K562 (cell line): ENCODE measurements around the gene ACOX2. TPM values are rescaled to one million over a fixed set of nuclear protein-coding genes. Genes with fewer than 3 reads are reported as not detected.

Source experiments
- ATAC-seq: fragments of 200-7000 bp; cut with Tn5 transposase; 3 replicates; pipeline ENCODE4 v1.9.1; 2020; ENCODE audit warnings: moderate library complexity
- BruUV-seq: library from RNA; stranded (reverse); fragments of 400-500 nt; replicated peaks from 2 replicates; lab custom pipeline; 2021; lab: Mats Ljungman, UMichigan
- CTCF ChIA-PET: fragments of 300-600 bp; formaldehyde crosslinking; extraction: SDS; loops from one replicate; lab custom pipeline; 2021; ENCODE audit warnings: low intra/inter-chr PET ratio; lab: Yijun Ruan, JAX
- POLR2A ChIA-PET: fragments of 300-600, 350-650 bp; sonication (Branson Sonifier 250); formaldehyde crosslinking; extraction: SDS; loops from one replicate; lab custom pipeline; 2021; ENCODE audit warnings: antibody characterized with exemption, inconsistent platforms; lab: Yijun Ruan, JAX
- DNase-seq, 4 experiments: peaks; one replicate each; pipeline versions ENCODE4 v3.0.0 to v3.0.0-alpha.2; 2011 to 2018; ENCODE audit warnings: low spot score in 3 of 4, mixed read lengths in 3 of 4; ENCODE audit errors: extremely low read depth in 1 of 4
- FAIRE-seq: peaks from 2 replicates; lab custom pipeline; 2011; peaks lifted over from hg19 to GRCh38; lab: Jason Lieb, UNC
- H2AFZ ChIP-seq: 2 replicates; pipeline ENCODE4 v1.6.0; 2011; ENCODE audit warnings: low read depth, low read length, control low read depth, inconsistent platforms
- H3K27ac ChIP-seq: fragments of 200-600 bp; 3 replicates; pipeline ENCODE4 v1.8.0; 2011; ENCODE audit warnings: low read depth, mild to moderate bottlenecking, control low read depth, inconsistent platforms, low read length, moderate library complexity, mixed read lengths; ENCODE audit errors: extremely low read depth
- H3K27me3 ChIP-seq, 2 experiments: fragments of 300-600 bp in 1 of 2; 2 replicates in 1 of 2; 3 replicates in 1 of 2; pipeline versions ENCODE4 v1.6.0 to v1.8.0; 2011; ENCODE audit warnings: inconsistent platforms in 2 of 2, low read length in 2 of 2, mild to moderate bottlenecking in 1 of 2, mixed read lengths in 1 of 2, moderate library complexity in 1 of 2; ENCODE audit not compliant: control insufficient read depth in 2 of 2, insufficient read depth in 2 of 2
- H3K36me3 ChIP-seq: fragments of 300-600 bp; 3 replicates; pipeline ENCODE4 v1.8.0; 2011; ENCODE audit warnings: mild to moderate bottlenecking, low read length, inconsistent platforms; ENCODE audit not compliant: control insufficient read depth, insufficient read depth
- H3K4me1 ChIP-seq, 2 experiments: fragments of 200-600 bp in 1 of 2; replicated peaks in 1 of 2; 2 replicates in 1 of 2; 3 replicates in 1 of 2; pipeline versions ENCODE4 v1.5.1 to v1.8.0; 2011; ENCODE audit warnings: inconsistent platforms in 2 of 2, low read length in 2 of 2, mild to moderate bottlenecking in 1 of 2, mixed read lengths in 1 of 2, moderate library complexity in 1 of 2; ENCODE audit not compliant: control insufficient read depth in 2 of 2, insufficient read depth in 2 of 2
- H3K4me2 ChIP-seq: 2 replicates; pipeline ENCODE4 v1.6.1; 2011; ENCODE audit warnings: low read length, control low read depth, inconsistent platforms, mixed read lengths; ENCODE audit not compliant: insufficient read depth
- H3K4me3 ChIP-seq: fragments of 200-600 bp; sonication (generic), shearing (Covaris generic); 2 replicates; pipeline ENCODE4 v1.5.1; 2016; ENCODE audit warnings: control low read depth, inconsistent platforms
- H3K79me2 ChIP-seq: fragments of 200-600 bp; 3 replicates; pipeline ENCODE4 v1.8.0; 2011; ENCODE audit warnings: low read length, inconsistent platforms; ENCODE audit not compliant: control insufficient read depth, insufficient read depth
- H3K9ac ChIP-seq, 2 experiments: 2 replicates each; pipeline versions ENCODE4 v1.6.0 to v1.6.1; 2011; ENCODE audit warnings: low read depth in 2 of 2, low read length in 2 of 2, control low read depth in 1 of 2, inconsistent platforms in 1 of 2, mild to moderate bottlenecking in 1 of 2, mixed read lengths in 1 of 2; ENCODE audit not compliant: insufficient read depth in 1 of 2
- H3K9me1 ChIP-seq: one replicate; pipeline ENCODE4 v1.6.0; 2011; ENCODE audit warnings: inconsistent platforms, mild to moderate bottlenecking, low read length, moderate library complexity; ENCODE audit not compliant: control insufficient read depth, insufficient read depth
- H3K9me3 ChIP-seq: replicated peaks from 2 replicates; pipeline ENCODE4 v1.5.1; 2011; ENCODE audit warnings: low read depth, low read length, inconsistent platforms; ENCODE audit not compliant: control insufficient read depth, insufficient read depth
- H4K20me1 ChIP-seq: replicated peaks from 2 replicates; pipeline ENCODE4 v1.6.1; 2011; ENCODE audit warnings: low read length, inconsistent platforms, mixed read lengths; ENCODE audit not compliant: control insufficient read depth, insufficient read depth
- PCBP2 ChIP-seq: fragments of 200-400 bp; formaldehyde crosslinking; IDR thresholded peaks from 2 replicates; pipeline ENCODE4 v1.6.1; 2018; ENCODE audit warnings: low read length, low read depth, mild to moderate bottlenecking, moderate library complexity; ENCODE audit not compliant: poor library complexity, severe bottlenecking
- RBM25 ChIP-seq: fragments of 200-400 bp; formaldehyde crosslinking; IDR thresholded peaks from 2 replicates; pipeline ENCODE4 v1.6.1; 2018; ENCODE audit warnings: low read length, low read depth, moderate library complexity; ENCODE audit not compliant: severe bottlenecking
- SREBF1 ChIP-seq: fragments of 150-350 bp; IDR thresholded peaks from 2 replicates; pipeline ENCODE4 v1.6.1; 2014; ENCODE audit warnings: antibody characterized with exemption, low read depth, low read length, borderline replicate concordance
- WGBS: fragments of 100-300 bp; shearing (Covaris generic); methylation state at CpG from one replicate; pipeline ENCODE4 v1.1.6; 2016; ENCODE audit warnings: low coverage, mixed read lengths; ENCODE audit not compliant: insufficient coverage; ENCODE audit errors: missing lambda C conversion rate; 5-methylcytosine and 5-hydroxymethylcytosine counted together
- in situ Hi-C: fragments of 300-500 bp; cut with MboI; formaldehyde crosslinking; loops from 4 replicates; pipeline ENCODE4 v1.15.0; 2018; ENCODE audit warnings: inconsistent platforms, mixed read lengths
- intact Hi-C: fragments of 100-400 bp; cut with micrococcal nuclease; formaldehyde crosslinking; loops from 2 replicates; pipeline ENCODE4 v1.14.2; 2022
- polyA plus RNA-seq, 8 experiments: library from polyadenylated mRNA; depleted of rRNA in 4 of 8; stranded (reverse) in 5 of 8; unstranded in 3 of 8; fragments of >200 nt; fragmentation: Nextera tagmentation in 2 of 8; fragmentation: Illumina TruSeq in 1 of 8; extraction: Ambion mirVana in 2 of 8; extraction: Trizol in 1 of 8; gene quantifications; 2 replicates each; pipeline versions ENCODE4 v1.2.1 to v1.2.3, GENCODE V29; 2011 to 2014; ENCODE audit warnings: inconsistent platforms in 1 of 8, missing spikeins in 1 of 8
- total RNA-seq, 7 experiments: library from RNA; depleted of rRNA in 6 of 7; stranded (reverse); fragments of >200 nt in 6 of 7; fragmentation: Illumina TruSeq in 2 of 7; extraction: Trizol in 2 of 7; gene quantifications; 2 replicates each; pipeline versions ENCODE4 v1.2.1 to v1.2.3, GENCODE V29; 2011 to 2021; ENCODE audit warnings: low replicate concordance in 1 of 7
- TF ChIP-seq, protein P1 (sequence below): fragments of 450-650 bp; IDR thresholded peaks from 2 replicates; pipeline ENCODE4 v1.6.1; 2016; ENCODE audit warnings: low read depth, mild to moderate bottlenecking, moderate library complexity

Gene ACOX2
- total and polyA plus RNA-seq, 9 of the 15 experiments (the other 6 are each of a cell fraction or from before 2014, with no cell fraction given): 0.15 TPM; not detected in 8

GRCh38 chr3:58570851-58571250 lies 33.9 kb upstream of the ACOX2 start:
- Histone ChIP-seq H4K20me1 (peaks cover 3% of the 10 kb centered on the region; the same call in 1 of the 2 replicates), H3K36me3 (no peaks in the 10 kb centered on the region), H2AFZ (no peak overlapping the region), H3K9me3 (no peaks in the 10 kb centered on the region), H3K9me1 (no peaks in the 10 kb centered on the region), H3K79me2 (no peaks in the 10 kb centered on the region), H3K27me3 (peaks cover 0 to 44% of the 10 kb centered on the region in 2 experiments; a peak in 2 of 5 replicates), H3K4me3 (no peak overlapping the region), H3K27ac (no peak overlapping the region), H3K4me2 (no peak overlapping the region), H3K4me1 (no peaks in the 10 kb centered on the region), H3K9ac (no peak overlapping the region)
- ChIA-PET CTCF (no interaction called here), POLR2A (no interaction called here)
- no TSS peak for BruUV-seq
- no peak for FAIRE-seq
- ATAC-seq: no peak
- intact Hi-C loops: no loop called here
- WGBS: 0% methylated on average over 5 of the region's 5 CpGs
- in situ Hi-C loops: no loop called here
- DNase-seq: no peak
- TF ChIP-seq, protein P1, sequence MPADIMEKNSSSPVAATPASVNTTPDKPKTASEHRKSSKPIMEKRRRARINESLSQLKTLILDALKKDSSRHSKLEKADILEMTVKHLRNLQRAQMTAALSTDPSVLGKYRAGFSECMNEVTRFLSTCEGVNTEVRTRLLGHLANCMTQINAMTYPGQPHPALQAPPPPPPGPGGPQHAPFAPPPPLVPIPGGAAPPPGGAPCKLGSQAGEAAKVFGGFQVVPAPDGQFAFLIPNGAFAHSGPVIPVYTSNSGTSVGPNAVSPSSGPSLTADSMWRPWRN: no peak
- TF ChIP-seq PCBP2 (no peak), RBM25 (no peak), SREBF1 (no peak)
